ENCODE results near the gene N4BP2L2. TPM values are rescaled to one million over a fixed set of nuclear protein-coding genes. Genes with fewer than 3 reads are reported as not detected.

The N4BP2L2 gene
- total and polyA plus RNA-seq, 9 of the 15 experiments (the other 6 are each of a cell fraction or from before 2014, with no cell fraction given): 33.9 to 76.4 (median 48.7) TPM

DNA sequence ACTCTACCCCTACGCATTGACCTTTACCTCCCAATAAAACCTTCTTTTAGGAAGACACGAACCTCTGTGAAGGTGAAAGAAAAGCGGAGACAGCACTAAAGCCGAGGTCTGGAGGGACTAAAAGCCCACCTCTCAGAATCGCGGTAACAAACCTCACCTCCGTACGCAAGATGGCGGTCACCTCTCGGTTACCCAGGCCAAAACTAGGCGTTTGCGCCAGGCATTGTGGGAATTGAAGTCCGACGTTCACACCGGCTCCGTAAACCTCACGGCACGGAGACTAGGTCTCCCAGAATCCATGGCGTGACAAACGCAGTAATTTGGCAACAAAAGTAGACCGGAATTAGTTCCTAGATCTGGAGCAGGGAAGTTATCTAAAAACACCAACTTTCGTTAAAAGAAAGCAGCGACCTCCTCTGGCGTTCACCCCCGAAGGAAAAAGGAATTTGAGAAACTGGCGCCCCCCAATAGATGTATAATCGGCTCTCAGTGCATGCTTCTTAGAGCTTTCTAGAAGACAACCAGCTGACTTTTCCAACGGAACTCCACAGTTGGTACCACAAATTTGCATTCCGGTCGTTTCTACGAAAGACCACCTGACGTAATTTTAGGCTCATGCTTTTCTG is at the start of gene N4BP2L2 (continued):
- TF ChIP-seq, protein P1, sequence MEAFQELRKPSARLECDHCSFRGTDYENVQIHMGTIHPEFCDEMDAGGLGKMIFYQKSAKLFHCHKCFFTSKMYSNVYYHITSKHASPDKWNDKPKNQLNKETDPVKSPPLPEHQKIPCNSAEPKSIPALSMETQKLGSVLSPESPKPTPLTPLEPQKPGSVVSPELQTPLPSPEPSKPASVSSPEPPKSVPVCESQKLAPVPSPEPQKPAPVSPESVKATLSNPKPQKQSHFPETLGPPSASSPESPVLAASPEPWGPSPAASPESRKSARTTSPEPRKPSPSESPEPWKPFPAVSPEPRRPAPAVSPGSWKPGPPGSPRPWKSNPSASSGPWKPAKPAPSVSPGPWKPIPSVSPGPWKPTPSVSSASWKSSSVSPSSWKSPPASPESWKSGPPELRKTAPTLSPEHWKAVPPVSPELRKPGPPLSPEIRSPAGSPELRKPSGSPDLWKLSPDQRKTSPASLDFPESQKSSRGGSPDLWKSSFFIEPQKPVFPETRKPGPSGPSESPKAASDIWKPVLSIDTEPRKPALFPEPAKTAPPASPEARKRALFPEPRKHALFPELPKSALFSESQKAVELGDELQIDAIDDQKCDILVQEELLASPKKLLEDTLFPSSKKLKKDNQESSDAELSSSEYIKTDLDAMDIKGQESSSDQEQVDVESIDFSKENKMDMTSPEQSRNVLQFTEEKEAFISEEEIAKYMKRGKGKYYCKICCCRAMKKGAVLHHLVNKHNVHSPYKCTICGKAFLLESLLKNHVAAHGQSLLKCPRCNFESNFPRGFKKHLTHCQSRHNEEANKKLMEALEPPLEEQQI (IDR thresholded peaks at IDR 0.05): peak; percentile 73
- TF ChIP-seq PML (IDR thresholded peaks at IDR 0.05; ENCODE audit: low read length) (peak; percentile 58), NRF1 (conservative IDR thresholded peaks at IDR 0.05 in 1 of 2, IDR thresholded peaks at IDR 0.05 in 1 of 2) (peak; percentile 71 to 74), PCBP2 (IDR thresholded peaks at IDR 0.05; ENCODE audit: low read depth, low read length, poor library complexity, severe bottlenecking) (no peak), YY1 (IDR thresholded peaks at IDR 0.05; ENCODE audit: borderline replicate concordance in 1 of 3, control insufficient read depth in 1 of 3, extremely low read depth in 1 of 3, insufficient read depth in 3 of 3, insufficient read length in 1 of 3, insufficient replicate concordance in 2 of 3, low read depth in 1 of 3, low read length in 2 of 3) (peak; percentile 77 to 95 (median 94)), CSDE1 (IDR thresholded peaks at IDR 0.05) (no peak)
- TF ChIP-seq, protein P2, sequence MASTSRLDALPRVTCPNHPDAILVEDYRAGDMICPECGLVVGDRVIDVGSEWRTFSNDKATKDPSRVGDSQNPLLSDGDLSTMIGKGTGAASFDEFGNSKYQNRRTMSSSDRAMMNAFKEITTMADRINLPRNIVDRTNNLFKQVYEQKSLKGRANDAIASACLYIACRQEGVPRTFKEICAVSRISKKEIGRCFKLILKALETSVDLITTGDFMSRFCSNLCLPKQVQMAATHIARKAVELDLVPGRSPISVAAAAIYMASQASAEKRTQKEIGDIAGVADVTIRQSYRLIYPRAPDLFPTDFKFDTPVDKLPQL (IDR thresholded peaks at IDR 0.05; ENCODE audit: extremely low read depth, insufficient read length): no peak
- TF ChIP-seq, protein P3, sequence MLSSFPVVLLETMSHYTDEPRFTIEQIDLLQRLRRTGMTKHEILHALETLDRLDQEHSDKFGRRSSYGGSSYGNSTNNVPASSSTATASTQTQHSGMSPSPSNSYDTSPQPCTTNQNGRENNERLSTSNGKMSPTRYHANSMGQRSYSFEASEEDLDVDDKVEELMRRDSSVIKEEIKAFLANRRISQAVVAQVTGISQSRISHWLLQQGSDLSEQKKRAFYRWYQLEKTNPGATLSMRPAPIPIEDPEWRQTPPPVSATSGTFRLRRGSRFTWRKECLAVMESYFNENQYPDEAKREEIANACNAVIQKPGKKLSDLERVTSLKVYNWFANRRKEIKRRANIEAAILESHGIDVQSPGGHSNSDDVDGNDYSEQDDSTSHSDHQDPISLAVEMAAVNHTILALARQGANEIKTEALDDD (IDR thresholded peaks at IDR 0.05): peak; percentile 86
- TF ChIP-seq, protein P4, sequence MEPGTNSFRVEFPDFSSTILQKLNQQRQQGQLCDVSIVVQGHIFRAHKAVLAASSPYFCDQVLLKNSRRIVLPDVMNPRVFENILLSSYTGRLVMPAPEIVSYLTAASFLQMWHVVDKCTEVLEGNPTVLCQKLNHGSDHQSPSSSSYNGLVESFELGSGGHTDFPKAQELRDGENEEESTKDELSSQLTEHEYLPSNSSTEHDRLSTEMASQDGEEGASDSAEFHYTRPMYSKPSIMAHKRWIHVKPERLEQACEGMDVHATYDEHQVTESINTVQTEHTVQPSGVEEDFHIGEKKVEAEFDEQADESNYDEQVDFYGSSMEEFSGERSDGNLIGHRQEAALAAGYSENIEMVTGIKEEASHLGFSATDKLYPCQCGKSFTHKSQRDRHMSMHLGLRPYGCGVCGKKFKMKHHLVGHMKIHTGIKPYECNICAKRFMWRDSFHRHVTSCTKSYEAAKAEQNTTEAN (CRISPR knock-in tag; IDR thresholded peaks at IDR 0.05): no peak
